HG03159 (cell line): ENCODE data around the gene RHBDD2.

Experiments used
- ATAC-seq: cut with Tn5 transposase; IDR thresholded peaks from one replicate; pipeline ENCODE4 v1.9.1; 2021; ENCODE audit warnings: mild to moderate bottlenecking, moderate library complexity; ENCODE audit not compliant: unreplicated experiment

Gene RHBDD2

DNA sequence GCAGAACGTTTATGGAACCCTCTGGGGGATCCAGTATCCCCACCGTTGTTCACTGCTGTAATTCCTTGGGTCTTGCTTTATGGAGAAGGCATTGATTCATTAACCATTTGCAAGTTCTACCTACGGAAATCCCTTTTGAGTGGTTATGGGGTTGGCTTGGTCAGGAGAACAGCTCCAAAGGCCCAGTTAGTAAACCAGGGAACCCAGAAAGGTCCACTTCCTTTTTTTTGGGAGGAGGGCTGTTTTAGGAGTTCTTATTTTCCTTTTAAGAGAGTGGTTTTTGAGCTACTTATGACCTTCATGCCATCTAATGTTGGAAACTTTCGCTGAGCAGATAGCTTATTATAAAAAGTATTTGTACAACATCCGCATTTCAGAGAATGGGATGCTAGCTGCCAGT, 37.4 kb downstream of the RHBDD2 start:
- no peak for ATAC-seq

GRCh38 chr7:75916685-75917634, 38.1 kb downstream of the RHBDD2 start:
- no peak for ATAC-seq

DNA sequence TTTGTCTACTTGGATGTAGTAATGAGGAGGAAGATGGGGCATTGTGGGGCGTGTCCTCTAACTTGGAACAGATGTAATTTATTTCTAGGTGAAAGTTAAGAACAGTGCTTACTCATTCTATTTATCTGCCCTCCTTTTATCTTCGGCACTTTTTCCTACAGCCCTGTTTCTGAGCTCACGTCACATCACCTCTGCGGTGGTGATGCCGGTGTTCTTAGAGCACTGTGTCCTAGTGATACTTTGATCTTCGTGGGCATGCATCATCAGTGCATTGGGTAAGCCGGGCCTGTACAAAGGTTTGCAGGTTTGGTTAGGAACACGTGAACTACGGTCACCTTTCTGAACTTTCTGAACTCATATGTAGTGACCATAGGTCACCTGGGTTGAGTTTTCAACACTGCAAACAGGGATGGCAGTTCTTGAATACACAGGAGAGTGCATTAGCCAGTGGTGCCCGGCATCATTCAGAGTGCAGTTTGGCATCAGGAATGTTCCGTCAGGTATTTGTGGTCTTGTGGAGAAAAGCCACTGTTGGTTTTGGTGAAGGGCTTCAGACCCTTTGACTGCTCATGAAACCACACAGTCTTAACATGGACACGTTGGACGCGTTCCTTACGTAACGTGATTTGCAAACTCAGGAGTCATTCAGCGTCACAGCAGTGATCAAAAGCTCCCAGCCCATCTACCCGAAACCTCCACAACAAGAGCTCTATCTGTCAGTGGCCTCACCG, 41.8 kb downstream of the RHBDD2 start:
- no peak for ATAC-seq

- no peak for ATAC-seq
Observed at GRCh38 chr7:75921479-75921878, 42.6 kb downstream of the RHBDD2 start.

DNA sequence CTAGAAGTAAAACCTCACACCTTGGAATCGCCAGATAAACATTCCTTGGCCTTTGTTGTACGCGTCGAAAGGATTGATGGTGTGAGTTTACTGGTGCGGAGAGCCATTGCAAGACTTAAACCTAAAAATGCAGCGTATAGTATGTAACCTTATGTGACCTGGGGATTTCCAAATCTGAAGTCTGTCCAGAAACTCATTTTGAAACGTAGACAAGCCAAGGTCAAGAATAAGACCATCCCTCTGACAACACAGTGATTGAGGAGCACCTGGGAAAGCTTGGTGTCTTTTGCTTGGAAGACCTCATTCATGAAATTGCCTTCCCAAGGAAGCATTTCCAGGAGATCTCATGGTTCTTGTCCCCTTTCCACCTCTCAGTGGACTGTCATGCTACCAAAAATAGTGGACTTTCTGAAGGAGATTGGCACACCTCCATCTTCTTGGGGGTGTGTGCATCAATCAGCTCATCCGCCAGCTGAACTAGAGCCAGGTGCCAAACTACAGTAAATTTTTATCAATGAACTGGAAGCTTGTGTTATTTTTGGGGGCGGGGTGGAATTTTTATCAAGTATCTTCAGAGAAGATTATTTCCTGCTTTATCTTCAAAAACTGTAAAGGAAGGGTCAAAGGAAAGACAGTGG, 44.3 kb downstream of the RHBDD2 start:
- no peak for ATAC-seq

DNA sequence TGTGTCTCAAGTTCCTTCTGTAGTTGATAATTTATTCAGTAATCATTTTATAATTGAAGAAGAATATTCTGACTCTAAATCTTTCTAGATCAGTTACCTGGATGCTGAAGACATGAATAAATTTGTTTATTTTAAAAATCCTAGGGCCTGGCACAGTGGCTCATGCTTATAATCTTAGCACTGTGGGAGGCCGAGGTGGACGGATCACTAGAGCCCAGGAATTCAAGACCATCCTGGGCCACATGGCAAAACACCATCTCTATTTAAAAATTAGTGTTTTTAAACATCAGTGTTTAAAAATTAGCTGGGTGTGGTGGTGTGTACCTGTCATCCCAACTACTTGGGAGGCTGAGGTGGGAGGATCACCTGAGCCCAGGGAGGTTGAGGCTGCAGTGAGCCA, 45.4 kb downstream of the RHBDD2 start:
- no peak for ATAC-seq

DNA sequence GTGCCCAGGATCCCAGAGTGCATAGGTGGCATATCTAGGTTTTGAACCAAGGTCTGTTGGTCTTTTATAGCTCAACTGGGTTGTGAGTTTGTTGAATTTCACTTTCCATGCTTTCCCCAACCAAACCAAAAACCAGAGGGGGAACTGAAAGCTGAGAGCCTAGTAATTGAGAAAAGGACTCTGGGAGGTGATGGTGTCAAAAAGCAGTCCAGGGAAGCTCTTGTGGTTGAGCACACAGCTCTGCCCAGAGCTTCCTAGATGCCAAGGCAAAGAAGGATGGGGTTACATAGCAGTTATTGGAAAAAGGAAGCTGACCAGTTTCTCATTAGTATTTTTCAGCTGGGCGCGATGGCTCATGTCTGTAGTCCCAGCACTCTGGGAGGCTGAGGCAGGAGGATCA, 46.1 kb downstream of the RHBDD2 start:
- no peak for ATAC-seq

DNA sequence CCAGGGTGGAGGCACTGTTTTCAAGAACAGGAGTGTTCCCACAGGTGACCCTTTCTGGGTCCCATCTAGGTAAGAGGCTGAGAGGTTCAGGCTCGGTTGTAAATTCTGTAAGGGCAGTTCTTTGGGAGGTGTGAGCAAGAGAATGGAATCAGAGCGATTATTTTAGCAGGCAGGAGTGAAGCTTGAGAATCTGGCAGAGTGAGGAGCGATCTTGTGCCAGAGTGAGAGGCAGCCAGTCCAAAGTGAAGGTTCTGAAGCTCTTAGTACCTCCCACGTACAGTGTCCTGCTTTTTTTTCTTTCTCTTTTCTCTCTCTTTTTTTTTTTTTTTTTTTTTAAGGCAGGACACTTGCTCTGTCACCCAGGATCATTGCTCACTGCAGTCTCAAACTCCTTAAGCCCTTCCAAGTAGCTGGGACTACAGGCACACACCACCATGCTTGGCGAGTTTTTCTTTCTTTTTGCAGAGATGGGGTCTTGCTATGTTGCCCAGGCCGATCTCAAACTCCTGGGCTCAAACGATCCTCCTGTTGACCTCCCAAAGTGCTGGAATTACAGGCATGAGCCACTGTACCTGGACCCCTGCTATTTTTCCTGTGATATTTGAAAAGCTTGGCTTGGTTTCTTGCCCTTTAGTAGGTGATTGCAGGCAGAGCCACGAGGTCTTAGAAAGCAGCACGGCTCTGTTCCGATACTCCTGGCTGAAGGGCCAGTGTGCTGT, 47.0 kb downstream of the RHBDD2 start:
- no peak for ATAC-seq

DNA sequence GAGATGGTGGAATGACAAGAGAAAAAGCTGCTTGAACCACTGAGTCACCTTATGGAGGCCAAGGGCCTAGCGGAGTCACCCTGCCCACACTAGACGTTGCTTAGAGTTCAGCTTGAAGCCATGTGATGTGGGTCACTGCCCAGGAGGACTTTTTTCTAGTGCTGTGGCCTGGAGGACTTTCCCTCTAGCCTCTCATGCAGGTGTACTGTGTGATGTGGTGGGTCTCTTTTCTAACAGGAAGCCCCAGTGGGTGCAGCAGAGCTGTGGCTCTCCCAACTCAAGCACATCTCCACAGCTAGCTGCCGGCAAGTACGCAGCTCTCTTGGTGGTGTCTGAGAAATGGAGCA, 49.7 kb downstream of the RHBDD2 start:
- ATAC-seq: no peak

GRCh38 chr7:75931680-75932079, 52.8 kb downstream of the RHBDD2 start:
- no peak for ATAC-seq

GRCh38 chr7:75937958-75938786, 59.3 kb downstream of the RHBDD2 start:
- no peak for ATAC-seq
